GM23338 (cell line): ENCODE results near the gene FDXACB1.

ENCODE experiments used
- EZH2 ChIP-seq: fragments of 200-600 bp; sonication (generic); IDR thresholded peaks from one replicate; pipeline ENCODE4 v1.8.0; 2017; ENCODE audit warnings: antibody characterized with exemption, mild to moderate bottlenecking, low read depth; ENCODE audit not compliant: unreplicated experiment
- POLR2AphosphoS5 ChIP-seq: IDR thresholded peaks from 2 replicates; pipeline ENCODE4 v1.6.1; 2016; ENCODE audit warnings: antibody characterized with exemption, low read depth
- TF ChIP-seq, protein P1 (sequence below), 2 experiments: fragments of 200-600 bp in 1 of 2; sonication (generic) in 1 of 2; conservative IDR thresholded peaks; 2 replicates each; pipeline versions ENCODE4 v1.5.1 to v1.6.1; 2016 to 2017; ENCODE audit warnings: antibody characterized with exemption in 2 of 2, low read depth in 2 of 2, mild to moderate bottlenecking in 2 of 2, moderate library complexity in 1 of 2
- TF ChIP-seq, protein P2 (sequence below): IDR thresholded peaks from one replicate; pipeline ENCODE4 v1.6.1; 2018; ENCODE audit warnings: antibody characterized with exemption; ENCODE audit not compliant: unreplicated experiment

DNA sequence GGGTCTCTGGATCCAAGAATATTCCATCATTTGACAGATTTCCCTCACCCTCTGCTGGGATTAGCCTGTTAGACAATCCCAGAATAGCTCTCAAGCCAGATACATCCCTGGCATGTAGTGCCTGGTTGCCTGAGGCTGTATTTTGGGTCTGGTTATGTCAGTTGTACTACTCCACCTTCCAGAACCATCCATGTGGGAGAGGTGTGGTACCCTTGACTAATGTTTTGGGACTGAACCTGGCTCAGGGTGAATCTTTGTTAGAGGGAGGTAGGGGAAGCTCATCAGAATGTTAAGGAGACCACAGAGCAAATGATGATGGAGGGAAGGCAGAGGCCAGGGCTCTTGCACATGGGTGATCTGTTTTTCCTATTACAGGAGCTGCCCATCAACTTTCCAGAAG is 45.0 kb upstream of the FDXACB1 start:
- TF ChIP-seq, protein P1, sequence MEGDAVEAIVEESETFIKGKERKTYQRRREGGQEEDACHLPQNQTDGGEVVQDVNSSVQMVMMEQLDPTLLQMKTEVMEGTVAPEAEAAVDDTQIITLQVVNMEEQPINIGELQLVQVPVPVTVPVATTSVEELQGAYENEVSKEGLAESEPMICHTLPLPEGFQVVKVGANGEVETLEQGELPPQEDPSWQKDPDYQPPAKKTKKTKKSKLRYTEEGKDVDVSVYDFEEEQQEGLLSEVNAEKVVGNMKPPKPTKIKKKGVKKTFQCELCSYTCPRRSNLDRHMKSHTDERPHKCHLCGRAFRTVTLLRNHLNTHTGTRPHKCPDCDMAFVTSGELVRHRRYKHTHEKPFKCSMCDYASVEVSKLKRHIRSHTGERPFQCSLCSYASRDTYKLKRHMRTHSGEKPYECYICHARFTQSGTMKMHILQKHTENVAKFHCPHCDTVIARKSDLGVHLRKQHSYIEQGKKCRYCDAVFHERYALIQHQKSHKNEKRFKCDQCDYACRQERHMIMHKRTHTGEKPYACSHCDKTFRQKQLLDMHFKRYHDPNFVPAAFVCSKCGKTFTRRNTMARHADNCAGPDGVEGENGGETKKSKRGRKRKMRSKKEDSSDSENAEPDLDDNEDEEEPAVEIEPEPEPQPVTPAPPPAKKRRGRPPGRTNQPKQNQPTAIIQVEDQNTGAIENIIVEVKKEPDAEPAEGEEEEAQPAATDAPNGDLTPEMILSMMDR (conservative IDR thresholded peaks at IDR 0.05; ENCODE audit: low read depth in 2 of 2) = no peak
- no peak for TF ChIP-seq EZH2
- TF ChIP-seq POLR2AphosphoS5 = no peak
- TF ChIP-seq, protein P2, sequence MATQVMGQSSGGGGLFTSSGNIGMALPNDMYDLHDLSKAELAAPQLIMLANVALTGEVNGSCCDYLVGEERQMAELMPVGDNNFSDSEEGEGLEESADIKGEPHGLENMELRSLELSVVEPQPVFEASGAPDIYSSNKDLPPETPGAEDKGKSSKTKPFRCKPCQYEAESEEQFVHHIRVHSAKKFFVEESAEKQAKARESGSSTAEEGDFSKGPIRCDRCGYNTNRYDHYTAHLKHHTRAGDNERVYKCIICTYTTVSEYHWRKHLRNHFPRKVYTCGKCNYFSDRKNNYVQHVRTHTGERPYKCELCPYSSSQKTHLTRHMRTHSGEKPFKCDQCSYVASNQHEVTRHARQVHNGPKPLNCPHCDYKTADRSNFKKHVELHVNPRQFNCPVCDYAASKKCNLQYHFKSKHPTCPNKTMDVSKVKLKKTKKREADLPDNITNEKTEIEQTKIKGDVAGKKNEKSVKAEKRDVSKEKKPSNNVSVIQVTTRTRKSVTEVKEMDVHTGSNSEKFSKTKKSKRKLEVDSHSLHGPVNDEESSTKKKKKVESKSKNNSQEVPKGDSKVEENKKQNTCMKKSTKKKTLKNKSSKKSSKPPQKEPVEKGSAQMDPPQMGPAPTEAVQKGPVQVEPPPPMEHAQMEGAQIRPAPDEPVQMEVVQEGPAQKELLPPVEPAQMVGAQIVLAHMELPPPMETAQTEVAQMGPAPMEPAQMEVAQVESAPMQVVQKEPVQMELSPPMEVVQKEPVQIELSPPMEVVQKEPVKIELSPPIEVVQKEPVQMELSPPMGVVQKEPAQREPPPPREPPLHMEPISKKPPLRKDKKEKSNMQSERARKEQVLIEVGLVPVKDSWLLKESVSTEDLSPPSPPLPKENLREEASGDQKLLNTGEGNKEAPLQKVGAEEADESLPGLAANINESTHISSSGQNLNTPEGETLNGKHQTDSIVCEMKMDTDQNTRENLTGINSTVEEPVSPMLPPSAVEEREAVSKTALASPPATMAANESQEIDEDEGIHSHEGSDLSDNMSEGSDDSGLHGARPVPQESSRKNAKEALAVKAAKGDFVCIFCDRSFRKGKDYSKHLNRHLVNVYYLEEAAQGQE = no peak
